K562 (cell line): ENCODE measurements around the gene ART4. TPM values are rescaled to one million over a fixed set of nuclear protein-coding genes. Genes with fewer than 3 reads are reported as not detected.

Source experiments
- ATAC-seq: fragments of 200-7000 bp; cut with Tn5 transposase; 3 replicates; pipeline ENCODE4 v1.9.1; 2020; ENCODE audit warnings: moderate library complexity
- BruUV-seq: library from RNA; stranded (reverse); fragments of 400-500 nt; replicated peaks from 2 replicates; lab custom pipeline; 2021; lab: Mats Ljungman, UMichigan
- CTCF ChIA-PET: fragments of 300-600 bp; formaldehyde crosslinking; extraction: SDS; loops from one replicate; lab custom pipeline; 2021; ENCODE audit warnings: low intra/inter-chr PET ratio; lab: Yijun Ruan, JAX
- POLR2A ChIA-PET: fragments of 300-600, 350-650 bp; sonication (Branson Sonifier 250); formaldehyde crosslinking; extraction: SDS; loops from one replicate; lab custom pipeline; 2021; ENCODE audit warnings: antibody characterized with exemption, inconsistent platforms; lab: Yijun Ruan, JAX
- DNase-seq, 4 experiments: peaks; one replicate each; pipeline versions ENCODE4 v3.0.0 to v3.0.0-alpha.2; 2011 to 2018; ENCODE audit warnings: low spot score in 3 of 4, mixed read lengths in 3 of 4; ENCODE audit errors: extremely low read depth in 1 of 4
- FAIRE-seq: peaks from 2 replicates; lab custom pipeline; 2011; peaks lifted over from hg19 to GRCh38; lab: Jason Lieb, UNC
- H2AFZ ChIP-seq: 2 replicates; pipeline ENCODE4 v1.6.0; 2011; ENCODE audit warnings: low read depth, low read length, control low read depth, inconsistent platforms
- H3K27ac ChIP-seq: fragments of 200-600 bp; 3 replicates; pipeline ENCODE4 v1.8.0; 2011; ENCODE audit warnings: low read depth, mild to moderate bottlenecking, control low read depth, inconsistent platforms, low read length, moderate library complexity, mixed read lengths; ENCODE audit errors: extremely low read depth
- H3K27me3 ChIP-seq, 2 experiments: fragments of 300-600 bp in 1 of 2; 2 replicates in 1 of 2; 3 replicates in 1 of 2; pipeline versions ENCODE4 v1.6.0 to v1.8.0; 2011; ENCODE audit warnings: inconsistent platforms in 2 of 2, low read length in 2 of 2, mild to moderate bottlenecking in 1 of 2, mixed read lengths in 1 of 2, moderate library complexity in 1 of 2; ENCODE audit not compliant: control insufficient read depth in 2 of 2, insufficient read depth in 2 of 2
- H3K36me3 ChIP-seq: fragments of 300-600 bp; 3 replicates; pipeline ENCODE4 v1.8.0; 2011; ENCODE audit warnings: mild to moderate bottlenecking, low read length, inconsistent platforms; ENCODE audit not compliant: control insufficient read depth, insufficient read depth
- H3K4me1 ChIP-seq, 2 experiments: fragments of 200-600 bp in 1 of 2; replicated peaks in 1 of 2; 2 replicates in 1 of 2; 3 replicates in 1 of 2; pipeline versions ENCODE4 v1.5.1 to v1.8.0; 2011; ENCODE audit warnings: inconsistent platforms in 2 of 2, low read length in 2 of 2, mild to moderate bottlenecking in 1 of 2, mixed read lengths in 1 of 2, moderate library complexity in 1 of 2; ENCODE audit not compliant: control insufficient read depth in 2 of 2, insufficient read depth in 2 of 2
- H3K4me2 ChIP-seq: 2 replicates; pipeline ENCODE4 v1.6.1; 2011; ENCODE audit warnings: low read length, control low read depth, inconsistent platforms, mixed read lengths; ENCODE audit not compliant: insufficient read depth
- H3K4me3 ChIP-seq: fragments of 200-600 bp; sonication (generic), shearing (Covaris generic); 2 replicates; pipeline ENCODE4 v1.5.1; 2016; ENCODE audit warnings: control low read depth, inconsistent platforms
- H3K79me2 ChIP-seq: fragments of 200-600 bp; 3 replicates; pipeline ENCODE4 v1.8.0; 2011; ENCODE audit warnings: low read length, inconsistent platforms; ENCODE audit not compliant: control insufficient read depth, insufficient read depth
- H3K9ac ChIP-seq, 2 experiments: 2 replicates each; pipeline versions ENCODE4 v1.6.0 to v1.6.1; 2011; ENCODE audit warnings: low read depth in 2 of 2, low read length in 2 of 2, control low read depth in 1 of 2, inconsistent platforms in 1 of 2, mild to moderate bottlenecking in 1 of 2, mixed read lengths in 1 of 2; ENCODE audit not compliant: insufficient read depth in 1 of 2
- H3K9me1 ChIP-seq: one replicate; pipeline ENCODE4 v1.6.0; 2011; ENCODE audit warnings: inconsistent platforms, mild to moderate bottlenecking, low read length, moderate library complexity; ENCODE audit not compliant: control insufficient read depth, insufficient read depth
- H3K9me3 ChIP-seq: replicated peaks from 2 replicates; pipeline ENCODE4 v1.5.1; 2011; ENCODE audit warnings: low read depth, low read length, inconsistent platforms; ENCODE audit not compliant: control insufficient read depth, insufficient read depth
- H4K20me1 ChIP-seq: replicated peaks from 2 replicates; pipeline ENCODE4 v1.6.1; 2011; ENCODE audit warnings: low read length, inconsistent platforms, mixed read lengths; ENCODE audit not compliant: control insufficient read depth, insufficient read depth
- CAMTA2 ChIP-seq: fragments of 250-450 bp; sonication (Bioruptor Pico); conservative IDR thresholded peaks from 2 replicates; pipeline ENCODE4 v1.5.1; 2022
- CBX5 ChIP-seq: IDR thresholded peaks from 2 replicates; pipeline ENCODE4 v1.6.1; 2014; ENCODE audit warnings: low read depth, borderline replicate concordance
- DNMT1 ChIP-seq: fragments of 450-650 bp; IDR thresholded peaks from 2 replicates; pipeline ENCODE4 v1.6.1; 2016; ENCODE audit warnings: antibody characterized with exemption, mild to moderate bottlenecking
- GATAD2B ChIP-seq: fragments of 450-650 bp; IDR thresholded peaks from 2 replicates; pipeline ENCODE4 v1.6.1; 2017; ENCODE audit warnings: mild to moderate bottlenecking, borderline replicate concordance
- GTF2E2 ChIP-seq: fragments of 200-800 bp; sonication (Bioruptor generic); IDR thresholded peaks from 2 replicates; pipeline ENCODE4 v1.6.1; 2016; ENCODE audit warnings: missing genetic modification characterization, missing compliant biosample characterization
- HIVEP1 ChIP-seq: fragments of 250-450 bp; sonication (Bioruptor Pico); IDR thresholded peaks from 2 replicates; pipeline ENCODE4 v1.4.0; 2020; ENCODE audit warnings: mild to moderate bottlenecking
- HMG20B ChIP-seq: fragments of 250-450 bp; sonication (Bioruptor Pico); IDR thresholded peaks from 2 replicates; pipeline ENCODE4 v1.5.0; 2021; ENCODE audit warnings: mild to moderate bottlenecking
- HOXB6 ChIP-seq: fragments of 250-450 bp; sonication (Bioruptor Pico); IDR thresholded peaks from 2 replicates; pipeline ENCODE4 v1.5.1; 2022; ENCODE audit warnings: mild to moderate bottlenecking, borderline replicate concordance
- MED1 ChIP-seq: sonication (generic); formaldehyde crosslinking; IDR thresholded peaks from 2 replicates; pipeline ENCODE4 v1.8.1; 2023; ENCODE audit warnings: missing genetic modification reagents, borderline replicate concordance
- MYNN ChIP-seq, 2 experiments: sonication (generic); formaldehyde crosslinking in 1 of 2; IDR thresholded peaks; 2 replicates each; pipeline versions ENCODE4 v1.5.0 to v1.6.1; 2016 to 2020; ENCODE audit warnings: antibody characterized with exemption in 1 of 2, missing genetic modification reagents in 1 of 2
- NCOA2 ChIP-seq, 2 experiments: fragments of 450-650 bp; IDR thresholded peaks; 2 replicates each; pipeline ENCODE4 v1.6.1; 2018; ENCODE audit warnings: mild to moderate bottlenecking in 2 of 2, moderate library complexity in 1 of 2; ENCODE audit not compliant: partially characterized antibody in 2 of 2
- NCOR1 ChIP-seq: fragments of 450-650 bp; IDR thresholded peaks from 2 replicates; pipeline ENCODE4 v1.6.1; 2016; ENCODE audit warnings: mild to moderate bottlenecking, moderate library complexity
- POU5F1 ChIP-seq: fragments of 150-350 bp; IDR thresholded peaks from 2 replicates; pipeline ENCODE4 v1.6.1; 2014; ENCODE audit warnings: borderline replicate concordance, low read length, low read depth, mild to moderate bottlenecking; ENCODE audit not compliant: partially characterized antibody
- SMAD1 ChIP-seq: fragments of 150-350 bp; IDR thresholded peaks from 2 replicates; pipeline ENCODE4 v1.6.1; 2014; ENCODE audit warnings: low read length, low read depth; ENCODE audit not compliant: partially characterized antibody
- TSC22D4 ChIP-seq: fragments of 450-650 bp; IDR thresholded peaks from 2 replicates; pipeline ENCODE4 v1.6.1; 2016; ENCODE audit warnings: missing genetic modification characterization, missing biosample characterization, control low read depth
- ZFP1 ChIP-seq: fragments of 450-650 bp; formaldehyde crosslinking; IDR thresholded peaks from 2 replicates; pipeline ENCODE4 v1.4.0; 2020; ENCODE audit warnings: mild to moderate bottlenecking, mixed read lengths
- ZKSCAN1 ChIP-seq: fragments of 150-350 bp; IDR thresholded peaks from 2 replicates; pipeline ENCODE4 v1.6.1; 2016; ENCODE audit warnings: low read depth, low read length
- in situ Hi-C: fragments of 300-500 bp; cut with MboI; formaldehyde crosslinking; loops from 4 replicates; pipeline ENCODE4 v1.15.0; 2018; ENCODE audit warnings: inconsistent platforms, mixed read lengths
- intact Hi-C: fragments of 100-400 bp; cut with micrococcal nuclease; formaldehyde crosslinking; loops from 2 replicates; pipeline ENCODE4 v1.14.2; 2022
- polyA plus RNA-seq, 8 experiments: library from polyadenylated mRNA; depleted of rRNA in 4 of 8; stranded (reverse) in 5 of 8; unstranded in 3 of 8; fragments of >200 nt; fragmentation: Nextera tagmentation in 2 of 8; fragmentation: Illumina TruSeq in 1 of 8; extraction: Ambion mirVana in 2 of 8; extraction: Trizol in 1 of 8; gene quantifications; 2 replicates each; pipeline versions ENCODE4 v1.2.1 to v1.2.3, GENCODE V29; 2011 to 2014; ENCODE audit warnings: inconsistent platforms in 1 of 8, missing spikeins in 1 of 8
- total RNA-seq, 7 experiments: library from RNA; depleted of rRNA in 6 of 7; stranded (reverse); fragments of >200 nt in 6 of 7; fragmentation: Illumina TruSeq in 2 of 7; extraction: Trizol in 2 of 7; gene quantifications; 2 replicates each; pipeline versions ENCODE4 v1.2.1 to v1.2.3, GENCODE V29; 2011 to 2021; ENCODE audit warnings: low replicate concordance in 1 of 7
- TF ChIP-seq, protein P1 (sequence below), 2 experiments: fragments of 450-650 bp; formaldehyde crosslinking in 1 of 2; IDR thresholded peaks; 2 replicates each; pipeline versions ENCODE4 v1.4.0 to v1.6.1; 2014 to 2020; ENCODE audit warnings: mild to moderate bottlenecking in 2 of 2, borderline replicate concordance in 1 of 2, low read depth in 1 of 2

ART4 gene
- total and polyA plus RNA-seq, 9 of the 15 experiments (the other 6 are each of a cell fraction or from before 2014, with no cell fraction given) = 0.07 TPM; not detected in 8

DNA sequence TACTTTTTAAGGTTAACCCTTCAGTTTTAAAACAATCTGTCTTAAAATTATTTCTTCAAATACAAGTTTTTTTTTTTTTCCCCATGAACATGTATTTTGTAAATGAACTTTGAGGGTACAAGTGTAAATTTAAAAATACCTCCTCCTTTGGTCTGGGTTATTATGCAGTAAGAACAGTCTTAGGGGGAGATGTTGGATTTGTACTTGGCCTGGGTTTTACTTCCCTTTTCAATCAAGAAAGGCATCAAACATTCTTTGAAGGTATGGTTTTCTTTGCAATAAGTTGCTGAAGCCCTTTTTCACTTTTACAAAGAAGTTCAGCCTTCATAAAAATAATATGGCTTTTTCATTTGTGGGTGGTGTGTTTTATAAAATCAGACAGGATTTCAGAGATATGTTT lies 60.6 kb downstream of the ART4 start:
- ChIA-PET CTCF (no interaction called here), POLR2A (interaction anchor here (1.2 to 2.1 kb wide), 3 partner anchors 10 to 20 kb away, joined by 4 to 5 read pairs (median 5); no protein-coding TSS in a partner anchor)
- ATAC-seq (no peak), FAIRE-seq (no peak), DNase-seq (no peak)
- H3K9me3 ChIP-seq = no peaks in the 10 kb centered on the region
- no peak overlapping the region for H3K9ac ChIP-seq
- no peak overlapping the region for H3K4me2 ChIP-seq
- H3K4me3 ChIP-seq = no peak overlapping the region
- peaks cover 21% of the 10 kb centered on the region; the same call in 2 of the 3 replicates for H3K36me3 ChIP-seq
- no peak overlapping the region for H2AFZ ChIP-seq
- H4K20me1 ChIP-seq = no peaks in the 10 kb centered on the region
- no TSS peak for BruUV-seq
- H3K27ac ChIP-seq = no peak overlapping the region
- no peaks in the 10 kb centered on the region for H3K4me1 ChIP-seq
- intact Hi-C loops = no loop called here
- no peaks in the 10 kb centered on the region for H3K9me1 ChIP-seq
- TF ChIP-seq NCOA2 (IDR thresholded peaks at IDR 0.05; ENCODE audit: partially characterized antibody in 2 of 2) (no peak), TSC22D4 (tag) (no peak), CAMTA2 (no peak), DNMT1 (no peak), ZKSCAN1 (no peak), NCOR1 (no peak), GATAD2B (no peak), HIVEP1 (CRISPR knock-in tag) (no peak), CBX5 (no peak), GTF2E2 (tag) (no peak), HOXB6 (CRISPR knock-in tag) (no peak), SMAD1 (no peak), MYNN (IDR thresholded peaks at IDR 0.05) (no peak), MYNN (CRISPR knock-in tag; IDR thresholded peaks at IDR 0.05) (no peak), ZFP1 (no peak), POU5F1 (no peak), HMG20B (CRISPR knock-in tag) (no peak), MED1 (no peak)
- TF ChIP-seq, protein P1, sequence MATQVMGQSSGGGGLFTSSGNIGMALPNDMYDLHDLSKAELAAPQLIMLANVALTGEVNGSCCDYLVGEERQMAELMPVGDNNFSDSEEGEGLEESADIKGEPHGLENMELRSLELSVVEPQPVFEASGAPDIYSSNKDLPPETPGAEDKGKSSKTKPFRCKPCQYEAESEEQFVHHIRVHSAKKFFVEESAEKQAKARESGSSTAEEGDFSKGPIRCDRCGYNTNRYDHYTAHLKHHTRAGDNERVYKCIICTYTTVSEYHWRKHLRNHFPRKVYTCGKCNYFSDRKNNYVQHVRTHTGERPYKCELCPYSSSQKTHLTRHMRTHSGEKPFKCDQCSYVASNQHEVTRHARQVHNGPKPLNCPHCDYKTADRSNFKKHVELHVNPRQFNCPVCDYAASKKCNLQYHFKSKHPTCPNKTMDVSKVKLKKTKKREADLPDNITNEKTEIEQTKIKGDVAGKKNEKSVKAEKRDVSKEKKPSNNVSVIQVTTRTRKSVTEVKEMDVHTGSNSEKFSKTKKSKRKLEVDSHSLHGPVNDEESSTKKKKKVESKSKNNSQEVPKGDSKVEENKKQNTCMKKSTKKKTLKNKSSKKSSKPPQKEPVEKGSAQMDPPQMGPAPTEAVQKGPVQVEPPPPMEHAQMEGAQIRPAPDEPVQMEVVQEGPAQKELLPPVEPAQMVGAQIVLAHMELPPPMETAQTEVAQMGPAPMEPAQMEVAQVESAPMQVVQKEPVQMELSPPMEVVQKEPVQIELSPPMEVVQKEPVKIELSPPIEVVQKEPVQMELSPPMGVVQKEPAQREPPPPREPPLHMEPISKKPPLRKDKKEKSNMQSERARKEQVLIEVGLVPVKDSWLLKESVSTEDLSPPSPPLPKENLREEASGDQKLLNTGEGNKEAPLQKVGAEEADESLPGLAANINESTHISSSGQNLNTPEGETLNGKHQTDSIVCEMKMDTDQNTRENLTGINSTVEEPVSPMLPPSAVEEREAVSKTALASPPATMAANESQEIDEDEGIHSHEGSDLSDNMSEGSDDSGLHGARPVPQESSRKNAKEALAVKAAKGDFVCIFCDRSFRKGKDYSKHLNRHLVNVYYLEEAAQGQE (IDR thresholded peaks at IDR 0.05; ENCODE audit: borderline replicate concordance) = no peak
- TF ChIP-seq, protein P1 (CRISPR knock-in tag; IDR thresholded peaks at IDR 0.05; ENCODE audit: low read depth) = no peak
- in situ Hi-C loops = no loop called here
- no peaks in the 10 kb centered on the region for H3K79me2 ChIP-seq
- no peaks in the 10 kb centered on the region; a peak in 1 of 5 replicates for H3K27me3 ChIP-seq
